Endothelial cell (in vitro differentiated cells): ENCODE measurements around the gene PLEKHH1. TPM values are rescaled to one million over a fixed set of nuclear protein-coding genes. Genes with fewer than 3 reads are reported as not detected.

ENCODE experiments used
- DNase-seq: peaks from one replicate; pipeline ENCODE4 v3.0.0; 2021; ENCODE audit warnings: low spot score
- H3K27ac Mint-ChIP-seq: one replicate; pipeline ENCODE4 v1.8.0; 2021; ENCODE audit warnings: mixed read lengths, inconsistent platforms; ENCODE audit not compliant: unreplicated experiment
- H3K27me3 Mint-ChIP-seq: one replicate; pipeline ENCODE4 v1.8.0; 2021; ENCODE audit warnings: mild to moderate bottlenecking, moderate library complexity, mixed read lengths, inconsistent platforms; ENCODE audit not compliant: unreplicated experiment
- H3K36me3 Mint-ChIP-seq: one replicate; pipeline ENCODE4 v1.8.0; 2021; ENCODE audit warnings: mild to moderate bottlenecking, low read depth, mixed read lengths, inconsistent platforms; ENCODE audit not compliant: unreplicated experiment
- H3K4me1 Mint-ChIP-seq: one replicate; pipeline ENCODE4 v1.8.0; 2021; ENCODE audit warnings: mild to moderate bottlenecking, mixed read lengths, inconsistent platforms; ENCODE audit not compliant: unreplicated experiment
- H3K4me3 Mint-ChIP-seq: one replicate; pipeline ENCODE4 v1.8.0; 2021; ENCODE audit warnings: mild to moderate bottlenecking, mixed read lengths, inconsistent platforms; ENCODE audit not compliant: unreplicated experiment
- H3K9me3 Mint-ChIP-seq: one replicate; pipeline ENCODE4 v1.8.0; 2021; ENCODE audit warnings: mixed read lengths, inconsistent platforms; ENCODE audit not compliant: unreplicated experiment
- total RNA-seq: library from RNA; stranded (reverse); fragmentation: NEBNext Ultra II Directional; extraction: Animal tissue kit (Norgen Biotek cat#: 25700); gene quantifications from one replicate; pipeline ENCODE4 v1.2.1, GENCODE V29; 2021; ENCODE audit not compliant: unreplicated experiment
- TF ChIP-seq, protein P1 (sequence below): fragments of 200-600 bp; sonication (generic); IDR thresholded peaks from one replicate; pipeline ENCODE4 v1.5.0; 2021; ENCODE audit warnings: antibody characterized with exemption; ENCODE audit not compliant: unreplicated experiment

Gene PLEKHH1
- total RNA-seq, 1 donor from 2014 or later, result 9.5 TPM

DNA sequence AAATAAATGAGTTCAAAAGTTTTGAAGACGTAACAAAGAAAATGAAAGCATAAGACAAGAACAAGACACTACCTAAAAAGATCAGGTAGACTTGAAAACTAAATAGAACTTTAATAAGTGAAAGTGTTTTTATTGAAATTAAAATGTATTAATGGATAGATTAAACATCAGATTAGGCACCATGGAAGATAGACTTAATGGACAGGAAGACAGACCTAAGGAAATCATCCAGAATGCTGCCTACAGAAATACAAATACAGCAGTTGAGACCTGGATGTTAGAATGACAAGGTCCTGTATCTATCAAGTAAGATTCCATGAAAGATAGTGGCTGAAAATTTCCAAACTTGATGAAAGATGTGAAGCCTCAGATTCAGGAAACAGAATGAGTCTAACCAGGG is 11.5 kb downstream of the PLEKHH1 start:
- H3K36me3 Mint-ChIP-seq, result no peaks in the 10 kb centered on the region
- peaks cover 15% of the 10 kb centered on the region for H3K4me1 Mint-ChIP-seq
- TF ChIP-seq, protein P1, sequence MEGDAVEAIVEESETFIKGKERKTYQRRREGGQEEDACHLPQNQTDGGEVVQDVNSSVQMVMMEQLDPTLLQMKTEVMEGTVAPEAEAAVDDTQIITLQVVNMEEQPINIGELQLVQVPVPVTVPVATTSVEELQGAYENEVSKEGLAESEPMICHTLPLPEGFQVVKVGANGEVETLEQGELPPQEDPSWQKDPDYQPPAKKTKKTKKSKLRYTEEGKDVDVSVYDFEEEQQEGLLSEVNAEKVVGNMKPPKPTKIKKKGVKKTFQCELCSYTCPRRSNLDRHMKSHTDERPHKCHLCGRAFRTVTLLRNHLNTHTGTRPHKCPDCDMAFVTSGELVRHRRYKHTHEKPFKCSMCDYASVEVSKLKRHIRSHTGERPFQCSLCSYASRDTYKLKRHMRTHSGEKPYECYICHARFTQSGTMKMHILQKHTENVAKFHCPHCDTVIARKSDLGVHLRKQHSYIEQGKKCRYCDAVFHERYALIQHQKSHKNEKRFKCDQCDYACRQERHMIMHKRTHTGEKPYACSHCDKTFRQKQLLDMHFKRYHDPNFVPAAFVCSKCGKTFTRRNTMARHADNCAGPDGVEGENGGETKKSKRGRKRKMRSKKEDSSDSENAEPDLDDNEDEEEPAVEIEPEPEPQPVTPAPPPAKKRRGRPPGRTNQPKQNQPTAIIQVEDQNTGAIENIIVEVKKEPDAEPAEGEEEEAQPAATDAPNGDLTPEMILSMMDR, result no peak
- DNase-seq, result no peak
- H3K9me3 Mint-ChIP-seq, result no peaks in the 10 kb centered on the region
- H3K27me3 Mint-ChIP-seq, result peaks cover 3% of the 10 kb centered on the region
- no peak overlapping the region for H3K27ac Mint-ChIP-seq
- H3K4me3 Mint-ChIP-seq, result no peak overlapping the region

DNA sequence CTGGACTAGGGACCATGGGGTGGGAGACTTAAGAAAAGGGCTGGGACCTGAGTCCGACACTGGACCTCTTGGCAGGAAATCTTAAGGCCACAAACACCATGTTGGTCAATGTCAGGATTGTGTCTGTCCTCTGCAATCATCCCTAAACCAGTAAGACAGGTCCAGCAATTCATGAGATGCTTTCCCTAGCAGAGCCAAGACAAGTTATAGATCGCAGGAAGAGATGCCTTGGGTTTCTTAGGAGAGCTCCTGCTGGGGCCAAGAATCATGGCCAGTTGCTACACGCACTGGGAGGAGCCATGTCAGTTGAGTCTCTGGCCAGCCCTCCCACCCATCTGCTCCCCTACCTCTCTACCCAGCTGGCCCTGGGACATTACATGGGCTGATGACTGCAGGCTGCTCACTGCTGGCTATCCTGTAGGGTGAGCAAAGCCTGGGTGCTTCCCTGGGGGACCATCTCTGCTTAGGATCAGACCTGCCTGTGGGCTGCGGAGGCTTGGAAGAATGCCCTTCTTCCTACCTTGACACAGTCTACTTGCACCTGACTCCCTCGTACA is 14.2 kb downstream of the PLEKHH1 start:
- TF ChIP-seq, protein P1, result no peak
- no peak for DNase-seq
- Mint-ChIP-seq H3K36me3 (no peaks in the 10 kb centered on the region), H3K27me3 (no peaks in the 10 kb centered on the region), H3K4me1 (peaks cover under 1% of the 10 kb centered on the region), H3K27ac (no peak overlapping the region), H3K9me3 (no peaks in the 10 kb centered on the region), H3K4me3 (no peak overlapping the region)

DNA sequence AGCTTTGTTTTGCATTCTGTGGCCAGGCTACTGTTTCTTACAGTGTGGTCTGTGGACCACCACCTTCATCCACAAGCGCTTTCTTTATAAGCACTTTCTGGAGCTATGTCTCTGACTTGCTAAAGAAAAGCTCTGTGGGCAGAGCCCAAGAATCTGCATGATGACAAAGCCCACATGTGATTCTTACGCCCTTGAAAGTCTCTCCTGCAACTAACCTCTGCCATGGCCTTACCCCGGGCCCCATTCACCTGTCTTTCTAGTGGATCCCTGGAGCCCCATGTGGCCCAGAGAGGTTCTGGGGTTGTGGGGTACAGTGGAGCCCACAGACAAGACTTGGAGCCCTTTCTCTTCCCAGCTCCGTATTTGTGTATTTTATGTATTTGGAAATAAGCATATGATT is 16.6 kb downstream of the PLEKHH1 start:
- no peaks in the 10 kb centered on the region for H3K36me3 Mint-ChIP-seq
- H3K9me3 Mint-ChIP-seq, result no peaks in the 10 kb centered on the region
- no peak overlapping the region for H3K27ac Mint-ChIP-seq

DNA sequence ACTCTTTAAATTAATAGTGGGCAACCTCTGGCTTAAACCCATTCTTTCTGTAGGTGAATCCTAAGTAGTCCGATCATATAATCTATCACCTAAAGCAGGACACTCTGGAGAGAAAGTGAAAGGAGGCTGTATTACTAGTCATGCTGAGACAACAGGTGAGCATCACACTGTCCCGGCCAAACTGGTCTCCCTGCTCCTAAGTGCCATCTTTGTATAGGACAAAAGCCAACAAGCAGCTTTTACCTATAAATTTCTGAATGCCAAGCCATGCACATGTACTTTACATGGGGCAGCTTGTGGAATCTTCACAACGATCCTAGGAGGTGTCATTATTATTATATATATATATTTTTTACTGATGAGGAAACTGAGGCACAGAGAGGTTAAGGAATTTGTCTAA is 18.0 kb downstream of the PLEKHH1 start:
- H3K36me3 Mint-ChIP-seq, result no peaks in the 10 kb centered on the region
- no peak overlapping the region for H3K4me3 Mint-ChIP-seq
- H3K9me3 Mint-ChIP-seq, result no peaks in the 10 kb centered on the region
- H3K27ac Mint-ChIP-seq, result no peak overlapping the region
- H3K4me1 Mint-ChIP-seq, result no peaks in the 10 kb centered on the region
- TF ChIP-seq, protein P1, result no peak
- DNase-seq, result no peak
- H3K27me3 Mint-ChIP-seq, result no peaks in the 10 kb centered on the region

More for the DNA sequence above, 16.6 kb downstream of the PLEKHH1 start:
- no peak for DNase-seq
- Mint-ChIP-seq H3K4me1 (no peaks in the 10 kb centered on the region), H3K27me3 (no peaks in the 10 kb centered on the region), H3K4me3 (no peak overlapping the region)
- TF ChIP-seq, protein P1, result no peak

DNA sequence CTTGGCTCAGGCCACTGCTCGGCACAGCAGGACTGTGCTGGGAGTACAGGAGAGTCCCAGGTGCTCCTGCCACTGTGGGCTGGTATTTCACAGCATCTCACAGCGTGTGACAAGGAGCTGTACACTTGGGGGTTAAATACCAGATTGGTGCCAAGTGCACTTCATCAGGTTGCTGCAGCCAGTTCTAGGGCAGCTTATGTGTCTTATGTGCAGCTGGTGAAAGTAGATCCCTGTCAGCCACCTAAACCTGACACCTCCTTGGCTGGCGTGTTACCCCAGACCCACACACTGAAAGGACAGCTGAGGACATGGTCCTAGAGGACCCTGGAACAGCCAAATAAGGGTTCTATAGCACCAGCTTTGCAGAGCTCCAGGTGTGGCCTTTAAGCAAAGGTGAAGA is 18.9 kb downstream of the PLEKHH1 start:
- no peak for DNase-seq
- Mint-ChIP-seq H3K4me3 (no peak overlapping the region), H3K4me1 (no peaks in the 10 kb centered on the region)

More for the DNA sequence above, 18.9 kb downstream of the PLEKHH1 start:
- H3K27me3 Mint-ChIP-seq, result no peaks in the 10 kb centered on the region
- H3K9me3 Mint-ChIP-seq, result no peaks in the 10 kb centered on the region
- no peak overlapping the region for H3K27ac Mint-ChIP-seq
- TF ChIP-seq, protein P1, result no peak
- no peaks in the 10 kb centered on the region for H3K36me3 Mint-ChIP-seq
